GM18519 (cell line): ENCODE measurements around the gene SPATA24.
"Not testable (repeated sequence)": the region's sequence is repeated elsewhere in the genome, so short reads cannot be mapped to it uniquely, and the experiment has no call there.

Experiments used
- ATAC-seq: cut with Tn5 transposase; IDR thresholded peaks from one replicate; pipeline ENCODE4 v1.9.1; 2021; ENCODE audit warnings: mild to moderate bottlenecking, moderate library complexity; ENCODE audit not compliant: unreplicated experiment, low FRiP score

SPATA24 gene

DNA sequence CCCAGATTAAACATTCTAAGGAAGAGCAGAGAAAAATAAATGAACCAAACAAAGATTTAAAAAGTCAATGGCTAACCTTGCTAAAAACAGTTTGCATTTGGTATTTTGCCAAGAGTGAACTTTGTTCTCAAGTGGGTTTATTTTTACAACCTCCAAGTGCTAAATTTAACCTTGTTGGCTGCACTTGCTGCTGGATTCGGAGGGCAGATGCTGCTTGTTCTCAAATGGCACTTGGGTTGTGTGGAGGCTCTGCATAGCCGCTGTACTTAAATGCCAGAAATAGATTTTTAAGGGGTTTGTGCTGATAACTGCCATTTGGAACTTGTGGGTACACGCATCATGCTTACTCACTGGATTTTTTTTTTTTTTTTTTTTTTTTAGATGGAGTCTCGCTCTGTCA lies 13.3 kb upstream of the SPATA24 start:
- ATAC-seq: no peak

GRCh38 chr5:139416651-139417050 lies 12.8 kb upstream of the SPATA24 start:
- no peak for ATAC-seq

- no peak for ATAC-seq
Observed at GRCh38 chr5:139415869-139416268, 12.0 kb upstream of the SPATA24 start.

GRCh38 chr5:139415221-139415861 lies 11.5 kb upstream of the SPATA24 start:
- ATAC-seq: no peak

GRCh38 chr5:139414581-139415130 lies 10.8 kb upstream of the SPATA24 start:
- ATAC-seq: no peak

DNA sequence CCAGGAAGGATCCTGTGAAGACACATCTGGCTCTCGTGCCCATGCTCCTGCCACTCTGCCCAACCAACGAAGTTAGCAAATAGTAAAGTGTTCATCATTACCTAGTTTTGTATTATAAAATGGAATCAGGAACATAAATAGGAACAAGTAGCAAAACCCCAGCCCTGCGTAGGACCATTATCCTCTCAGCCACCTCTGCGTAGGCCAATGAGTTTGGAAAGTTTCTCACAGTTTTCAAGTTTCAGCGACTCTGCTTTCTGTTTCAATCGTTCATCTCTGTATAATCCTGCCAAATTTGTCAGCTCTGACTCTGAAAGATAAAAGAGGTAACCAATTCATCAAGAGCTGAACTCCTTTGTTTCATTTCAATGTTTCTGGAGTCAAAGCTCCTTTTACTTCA lies 10.1 kb upstream of the SPATA24 start:
- no peak for ATAC-seq

DNA sequence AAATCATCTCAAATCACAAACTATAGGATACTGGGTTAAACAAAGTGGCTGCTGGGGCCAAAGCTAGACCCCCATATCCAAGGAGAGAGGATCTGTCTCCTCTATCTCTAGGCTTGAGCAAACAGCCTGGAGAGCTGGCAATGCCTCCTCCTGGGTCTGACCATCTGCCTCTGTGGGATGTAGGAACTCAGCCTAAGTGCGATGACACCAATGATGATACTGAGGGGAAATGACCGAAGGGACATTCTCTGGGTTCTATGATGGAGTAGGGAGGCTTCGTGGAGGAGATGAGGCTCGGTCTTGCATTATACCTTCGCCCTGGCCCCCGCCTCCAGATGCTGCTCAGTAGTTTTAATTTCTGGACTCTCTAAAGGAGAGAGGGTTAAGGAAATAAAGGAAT lies 9.3 kb upstream of the SPATA24 start:
- no peak for ATAC-seq

DNA sequence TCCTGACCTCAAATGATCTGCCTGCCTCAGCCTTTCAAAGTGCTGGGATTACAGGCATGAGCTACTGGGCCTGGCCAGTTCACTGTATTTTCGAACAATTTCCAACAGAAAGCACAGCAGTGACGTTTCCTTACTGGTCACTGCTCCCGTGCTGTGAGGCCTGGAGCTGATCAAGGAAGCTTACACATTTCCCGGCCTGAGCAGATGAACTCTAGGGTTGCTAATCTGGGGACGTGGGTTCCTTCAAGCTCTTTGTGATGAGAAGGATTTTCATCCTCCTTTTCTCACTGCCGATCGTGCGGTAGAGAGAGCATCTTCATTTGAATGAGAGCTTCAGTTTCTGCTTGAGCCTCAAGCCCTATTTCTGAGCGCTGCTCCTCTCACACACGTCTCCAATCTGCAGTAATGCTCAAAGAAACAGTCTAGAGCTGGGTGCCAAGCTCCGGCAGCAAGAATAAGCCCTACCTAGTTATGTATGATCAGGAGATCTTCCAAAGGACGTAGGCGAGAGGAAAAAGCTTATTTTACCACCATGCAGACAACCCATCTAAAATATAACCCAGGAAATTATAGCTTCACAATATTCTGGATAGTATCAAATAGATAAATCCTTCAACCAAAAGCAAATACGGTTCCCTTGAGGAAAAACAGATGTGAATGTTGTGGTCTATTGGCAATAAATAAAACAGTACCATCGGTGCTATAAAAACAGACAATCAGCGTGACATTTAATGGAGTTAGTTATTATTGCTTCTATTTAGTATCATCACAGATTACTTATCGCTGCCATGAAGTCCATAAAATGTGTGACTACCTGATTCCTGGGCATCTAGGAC lies 7.3 kb upstream of the SPATA24 start:
- ATAC-seq: no peak

- ATAC-seq: no peak
Observed at GRCh38 chr5:139410121-139410992, 6.5 kb upstream of the SPATA24 start.

GRCh38 chr5:139409116-139409515 lies 5.2 kb upstream of the SPATA24 start:
- not testable (repeated sequence) for ATAC-seq

DNA sequence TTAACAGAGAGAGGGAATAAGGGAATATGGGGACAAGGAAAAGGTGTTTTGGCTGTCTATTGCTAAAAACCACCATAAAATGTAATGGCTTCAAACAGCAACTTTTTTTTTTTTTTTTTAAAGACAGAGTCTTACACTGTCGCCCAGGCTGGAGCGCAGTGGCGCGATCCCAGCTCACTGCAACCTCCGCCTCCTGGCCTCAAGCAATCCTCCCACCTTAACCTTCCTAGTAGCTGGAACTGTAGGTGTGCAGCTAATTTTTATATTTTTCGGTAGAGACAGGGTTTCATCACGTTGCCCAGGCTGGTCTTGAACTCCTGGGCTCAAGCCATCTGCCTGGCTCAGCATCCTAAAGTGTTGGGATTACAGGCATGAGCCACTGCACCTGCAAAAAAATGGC lies 4.3 kb upstream of the SPATA24 start:
- no peak for ATAC-seq

- ATAC-seq: no peak
Observed at GRCh38 chr5:139407517-139407916, 3.6 kb upstream of the SPATA24 start.

DNA sequence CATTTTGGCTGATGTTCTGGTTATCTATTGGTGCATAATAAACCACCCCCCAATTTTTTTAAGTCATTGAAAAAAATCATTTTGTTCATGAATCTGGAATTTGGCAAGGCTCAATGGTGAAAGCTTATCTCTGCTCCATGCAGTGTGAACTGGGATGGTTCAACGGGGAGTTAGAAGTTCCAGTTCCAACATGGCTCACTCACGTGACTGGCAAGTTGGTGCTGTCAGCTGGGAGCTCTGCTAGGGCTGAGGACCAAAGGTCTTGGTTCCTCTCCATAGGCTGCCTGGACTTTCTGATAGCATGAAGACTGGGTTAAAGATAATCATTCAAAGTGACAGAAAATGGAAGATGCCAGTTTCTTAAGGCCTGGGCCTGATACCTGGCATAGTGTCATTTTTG lies 3.1 kb upstream of the SPATA24 start:
- no peak for ATAC-seq

GRCh38 chr5:139404484-139404840 lies 573 bp upstream of the SPATA24 start:
- ATAC-seq: no peak

GRCh38 chr5:139403418-139403786 lies 487 bp downstream of the SPATA24 start:
- no peak for ATAC-seq

DNA sequence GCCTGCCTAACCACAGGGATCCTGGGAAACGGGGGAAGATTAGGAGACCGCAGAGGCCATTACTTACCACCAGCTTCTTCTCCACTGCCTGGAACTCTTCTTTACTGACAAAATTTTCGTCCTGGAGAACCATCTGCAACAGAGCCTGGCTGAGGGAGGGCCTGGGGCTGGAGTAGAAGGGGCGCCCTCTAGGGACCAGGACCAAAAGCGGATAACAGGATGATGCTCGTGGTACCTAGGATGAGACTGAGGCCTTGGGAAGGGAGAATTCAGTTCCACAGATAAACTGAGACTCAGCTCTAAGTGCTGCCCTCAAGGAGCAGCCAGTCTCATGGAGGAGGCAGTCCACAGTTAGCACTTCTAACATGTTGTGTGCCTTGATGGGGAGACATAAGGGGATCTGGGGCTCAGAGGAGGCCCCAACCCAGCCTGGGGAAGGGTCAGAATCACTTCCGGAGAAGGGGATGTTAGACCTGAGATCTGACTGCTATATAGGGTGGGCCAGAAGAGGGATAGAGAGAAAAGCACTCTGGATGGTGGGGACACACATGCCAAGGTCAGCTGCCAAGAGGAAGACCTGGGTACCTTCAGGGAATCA lies 1.2 kb downstream of the SPATA24 start:
- ATAC-seq: no peak

GRCh38 chr5:139401546-139401945 lies 2.3 kb downstream of the SPATA24 start:
- ATAC-seq: no peak

DNA sequence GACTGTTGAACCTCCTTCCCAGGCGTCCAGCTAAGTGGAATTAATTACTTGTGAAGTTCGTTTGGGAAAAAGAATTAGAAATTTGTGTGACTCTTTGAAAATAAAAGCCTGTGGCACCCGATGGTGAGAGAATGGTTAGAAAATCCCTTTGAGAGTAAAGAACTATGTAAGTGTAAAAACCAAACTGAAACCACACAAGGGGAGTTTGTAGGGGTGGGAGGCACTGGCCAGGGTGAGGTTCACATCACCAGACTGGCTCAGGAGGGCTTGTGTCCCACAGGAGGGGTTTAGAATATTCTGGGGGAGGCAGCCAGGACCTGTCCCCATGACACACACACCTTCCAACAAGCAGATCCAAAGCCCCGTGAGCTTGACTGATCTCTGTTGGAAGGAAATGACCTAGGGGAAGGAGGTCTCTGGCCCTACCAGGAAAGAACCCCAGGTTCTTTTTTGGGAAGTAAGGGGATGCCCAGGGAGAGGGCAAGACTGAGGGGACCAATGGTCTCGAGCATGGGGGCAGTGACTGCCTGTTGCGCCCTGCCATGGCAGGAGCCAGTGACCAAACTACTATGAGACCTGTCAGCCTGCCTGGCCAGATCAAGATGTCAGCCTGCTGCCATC lies 4.3 kb downstream of the SPATA24 start:
- no peak for ATAC-seq

DNA sequence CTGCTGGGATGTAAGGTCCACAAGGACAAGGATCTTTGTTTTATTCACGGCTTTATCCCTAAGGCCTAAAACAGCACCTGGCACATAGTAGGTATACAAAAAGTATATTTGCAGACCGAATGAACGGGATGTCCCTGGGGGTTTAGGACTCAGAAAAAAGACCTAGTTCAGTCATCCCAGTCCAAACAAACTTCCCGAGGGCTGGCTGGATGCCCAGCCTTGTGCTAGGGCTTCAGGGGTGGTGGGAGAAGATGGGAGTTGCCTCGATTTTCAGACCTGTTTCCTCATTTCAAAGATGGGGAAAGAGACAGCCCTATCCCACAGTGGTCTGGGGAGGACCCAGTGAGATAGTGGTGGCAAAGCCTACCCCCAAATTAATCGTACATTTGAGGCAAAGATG lies 6.0 kb downstream of the SPATA24 start:
- ATAC-seq: no peak

DNA sequence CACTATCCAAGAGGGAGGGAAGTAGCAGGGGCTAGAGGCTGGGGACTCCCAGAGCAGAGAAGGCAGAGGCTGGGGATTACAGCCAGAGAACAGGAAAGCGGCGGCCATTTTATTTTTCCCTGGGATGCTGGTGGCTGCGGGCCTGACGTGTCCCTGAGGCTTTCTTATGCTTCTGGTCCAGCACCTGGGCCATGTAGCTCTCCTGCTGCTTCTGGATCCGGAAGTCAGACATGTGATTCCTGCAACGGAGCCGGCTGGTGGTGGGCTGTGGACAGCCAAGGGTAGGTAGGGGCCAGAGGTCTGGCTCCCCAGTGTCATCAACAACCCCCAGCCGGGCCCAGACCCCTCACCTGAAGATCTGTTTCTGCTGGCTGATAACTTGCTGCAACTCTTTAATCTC lies 7.2 kb downstream of the SPATA24 start:
- ATAC-seq: no peak
